NCI-H1417 (cell line): ENCODE data around the gene LACRT.
"Not testable (repeated sequence)": the region's sequence is repeated elsewhere in the genome, so short reads cannot be mapped to it uniquely, and the experiment has no call there.

Experiments used
- DNase-seq, 3 experiments: peaks; one replicate each; lab custom pipeline; 2025; lab: John Stamatoyannopoulos, UW

The LACRT gene

GRCh38 chr12:54634795-54635194 lies at the start of gene LACRT:
LACRT (minus strand) TSS chr12:54634895; CDS start chr12:54634841, 54 bp downstream.
- DNase-seq: no peak

GRCh38 chr12:54683398-54683797 lies 48.7 kb upstream of the LACRT start:
- DNase-seq: peak in 2 of 3 experiments; percentile 71 to 81

- DNase-seq: no peak
Observed at GRCh38 chr12:54682674-54683073, 48.0 kb upstream of the LACRT start.

GRCh38 chr12:54680374-54680773 lies 45.7 kb upstream of the LACRT start:
- DNase-seq: no peak

GRCh38 chr12:54678131-54678530 lies 43.4 kb upstream of the LACRT start:
- no peak for DNase-seq

- no peak for DNase-seq
Observed at GRCh38 chr12:54667945-54668344, 33.2 kb upstream of the LACRT start.

- peak in 1 of 3 experiments; percentile 16 for DNase-seq
Observed at GRCh38 chr12:54666008-54666407, 31.3 kb upstream of the LACRT start.

GRCh38 chr12:54665022-54665635 lies 30.4 kb upstream of the LACRT start:
- not testable (repeated sequence) for DNase-seq

GRCh38 chr12:54663603-54664002 lies 28.9 kb upstream of the LACRT start:
- DNase-seq: no peak

GRCh38 chr12:54662026-54662425 lies 27.3 kb upstream of the LACRT start:
- DNase-seq: peak in 2 of 3 experiments; percentile 23 to 71

GRCh38 chr12:54661048-54661447 lies 26.4 kb upstream of the LACRT start:
- no peak for DNase-seq

- DNase-seq: no peak
Observed at GRCh38 chr12:54660320-54660962, 25.7 kb upstream of the LACRT start.

GRCh38 chr12:54658306-54659264 lies 23.9 kb upstream of the LACRT start:
- DNase-seq: peak; percentile 31 to 57 (median 38)

GRCh38 chr12:54657105-54657607 lies 22.5 kb upstream of the LACRT start:
- no peak for DNase-seq

GRCh38 chr12:54654926-54655325 lies 20.2 kb upstream of the LACRT start:
- DNase-seq: peak in 1 of 3 experiments; percentile 47

- DNase-seq: no peak
Observed at GRCh38 chr12:54653025-54653424, 18.3 kb upstream of the LACRT start.

GRCh38 chr12:54650889-54651288 lies 16.2 kb upstream of the LACRT start:
- DNase-seq: no peak

GRCh38 chr12:54650409-54650808 lies 15.7 kb upstream of the LACRT start:
- DNase-seq: no peak

- DNase-seq: no peak
Observed at GRCh38 chr12:54649825-54650224, 15.1 kb upstream of the LACRT start.

- DNase-seq: no peak
Observed at GRCh38 chr12:54648265-54648664, 13.6 kb upstream of the LACRT start, which contains the start of gene DCD. DCD (minus strand) TSS chr12:54648365; CDS start chr12:54648303, 62 bp downstream.

GRCh38 chr12:54641554-54641953 lies 6.9 kb upstream of the LACRT start:
- DNase-seq: no peak

GRCh38 chr12:54641089-54641488 lies 6.4 kb upstream of the LACRT start:
- DNase-seq: no peak
